IMR-90 (cell line): ENCODE measurements around the gene FRMD1. TPM values are rescaled to one million over a fixed set of nuclear protein-coding genes. Genes with fewer than 3 reads are reported as not detected.

Experiments used
- ATAC-seq: fragments of 200-7000 bp; cut with Tn5 transposase; 2 replicates; pipeline ENCODE4 v1.9.1; 2020; ENCODE audit warnings: low read depth, mild to moderate bottlenecking, moderate library complexity
- BruUV-seq: library from RNA; stranded (reverse); fragments of 400-500 nt; replicated peaks from 2 replicates; lab custom pipeline; 2021; lab: Mats Ljungman, UMichigan
- CTCF ChIA-PET: fragments of 300-600 bp; formaldehyde crosslinking; extraction: SDS; loops from one replicate; lab custom pipeline; 2021; ENCODE audit warnings: antibody characterized with exemption; lab: Yijun Ruan, JAX
- POLR2A ChIA-PET: fragments of 300-600 bp; sonication (Branson Sonifier 250); formaldehyde crosslinking; loops from one replicate; lab custom pipeline; 2022; ENCODE audit warnings: antibody characterized with exemption; ENCODE audit not compliant: unreplicated experiment; lab: Charles Lee
- DNase-seq: peaks from one replicate; pipeline ENCODE4 v3.0.0; 2013
- H2AFZ ChIP-seq: replicated peaks from 2 replicates; pipeline ENCODE3; 2013; ENCODE audit warnings: low read length, mild to moderate bottlenecking; ENCODE audit not compliant: poor library complexity
- H2AK5ac ChIP-seq: 2 replicates; pipeline ENCODE4 v1.6.1; 2013; ENCODE audit warnings: low read depth, low read length, inconsistent platforms
- H2AK9ac ChIP-seq: replicated peaks from 2 replicates; pipeline ENCODE3; 2013; ENCODE audit warnings: mild to moderate bottlenecking, low read depth, low read length, moderate library complexity; ENCODE audit not compliant: poor library complexity
- H2BK120ac ChIP-seq: 2 replicates; pipeline ENCODE4 v1.6.1; 2013; ENCODE audit warnings: low read depth, low read length, inconsistent platforms
- H2BK15ac ChIP-seq: 3 replicates; pipeline ENCODE4 v1.6.1; 2013; ENCODE audit warnings: low read depth, low read length, inconsistent platforms
- H2BK20ac ChIP-seq: 2 replicates; pipeline ENCODE4 v1.6.1; 2013; ENCODE audit warnings: low read depth, mild to moderate bottlenecking, inconsistent platforms, low read length, moderate library complexity
- H2BK5ac ChIP-seq: 2 replicates; pipeline ENCODE4 v1.6.1; 2013; ENCODE audit warnings: mild to moderate bottlenecking, low read depth, low read length, inconsistent platforms; ENCODE audit not compliant: poor library complexity, severe bottlenecking
- H3K14ac ChIP-seq: replicated peaks from 2 replicates; pipeline ENCODE4 v1.6.1; 2013; ENCODE audit warnings: low read depth, low read length, inconsistent platforms
- H3K18ac ChIP-seq: 2 replicates; pipeline ENCODE4 v1.6.1; 2013; ENCODE audit warnings: low read depth, low read length, control low read depth
- H3K23ac ChIP-seq: 2 replicates; pipeline ENCODE4 v1.6.1; 2013; ENCODE audit warnings: low read depth, low read length, inconsistent platforms
- H3K27ac ChIP-seq: 2 replicates; pipeline ENCODE4 v1.5.1; 2013; ENCODE audit warnings: mild to moderate bottlenecking, control low read depth, low read length; ENCODE audit not compliant: insufficient read depth
- H3K27me3 ChIP-seq: 2 replicates; pipeline ENCODE4 v1.6.1; 2013; ENCODE audit warnings: low read length; ENCODE audit not compliant: control insufficient read depth, insufficient read depth
- H3K36me3 ChIP-seq: 2 replicates; pipeline ENCODE4 v1.6.1; 2013; ENCODE audit warnings: low read length, mixed read lengths; ENCODE audit not compliant: control insufficient read depth, insufficient read depth
- H3K4ac ChIP-seq: 2 replicates; pipeline ENCODE4 v1.6.1; 2013; ENCODE audit warnings: low read depth, low read length, inconsistent platforms
- H3K4me1 ChIP-seq: 2 replicates; pipeline ENCODE4 v1.6.1; 2013; ENCODE audit warnings: low read length, mixed read lengths; ENCODE audit not compliant: control insufficient read depth, insufficient read depth
- H3K4me2 ChIP-seq: 2 replicates; pipeline ENCODE4 v1.6.1; 2013; ENCODE audit warnings: low read depth, mild to moderate bottlenecking, control low read depth, low read length, moderate library complexity
- H3K4me3 ChIP-seq: 2 replicates; pipeline ENCODE4 v1.5.1; 2013; ENCODE audit warnings: low read depth, mild to moderate bottlenecking, control low read depth, low read length, moderate library complexity; ENCODE audit not compliant: insufficient read depth
- H3K56ac ChIP-seq: 2 replicates; pipeline ENCODE4 v1.6.1; 2013; ENCODE audit warnings: low read length, inconsistent platforms; ENCODE audit not compliant: insufficient read depth; ENCODE audit errors: extremely low read depth
- H3K79me1 ChIP-seq, 2 experiments: 2 replicates each; pipeline ENCODE4 v1.6.1; 2013; ENCODE audit warnings: low read length in 2 of 2, inconsistent platforms in 1 of 2, low read depth in 1 of 2
- H3K9ac ChIP-seq: 2 replicates; pipeline ENCODE4 v1.6.1; 2013; ENCODE audit warnings: low read depth, low read length, control low read depth
- H3K9me1 ChIP-seq: 2 replicates; pipeline ENCODE4 v1.6.1; 2013; ENCODE audit warnings: low read length, inconsistent platforms; ENCODE audit not compliant: insufficient read depth
- H3K9me3 ChIP-seq: 2 replicates; pipeline ENCODE4 v1.6.1; 2013; ENCODE audit warnings: low read length; ENCODE audit not compliant: control insufficient read depth, insufficient read depth
- H4K20me1 ChIP-seq: 2 replicates; pipeline ENCODE4 v1.6.1; 2013; ENCODE audit warnings: low read length, inconsistent platforms; ENCODE audit not compliant: insufficient read depth
- H4K5ac ChIP-seq: 2 replicates; pipeline ENCODE4 v1.6.1; 2013; ENCODE audit warnings: mild to moderate bottlenecking, low read depth, low read length, control low read depth
- H4K8ac ChIP-seq, 2 experiments: 2 replicates each; pipeline ENCODE4 v1.6.1; 2013; ENCODE audit warnings: low read depth in 2 of 2, low read length in 2 of 2, control low read depth in 1 of 2, inconsistent platforms in 1 of 2
- H4K91ac ChIP-seq: 2 replicates; pipeline ENCODE4 v1.6.1; 2013; ENCODE audit warnings: low read depth, low read length, inconsistent platforms; ENCODE audit not compliant: insufficient read depth
- CEBPB ChIP-seq: IDR thresholded peaks from 2 replicates; pipeline ENCODE4 v1.6.1; 2012; ENCODE audit warnings: low read depth, low read length, improper control_type of control experiment
- MAFK ChIP-seq: IDR thresholded peaks from 2 replicates; pipeline ENCODE4 v1.6.1; 2012; ENCODE audit warnings: low read depth, low read length, improper control_type of control experiment
- MAZ ChIP-seq: IDR thresholded peaks from 2 replicates; pipeline ENCODE4 v1.6.1; 2012; ENCODE audit warnings: low read depth, mild to moderate bottlenecking, low read length, improper control_type of control experiment, moderate library complexity, borderline replicate concordance
- NFE2L2 ChIP-seq: fragments of 150-350 bp; IDR thresholded peaks from 2 replicates; pipeline ENCODE4 v1.6.1; 2016; ENCODE audit warnings: low read depth, mild to moderate bottlenecking, low read length
- RAD21 ChIP-seq: IDR thresholded peaks from 2 replicates; pipeline ENCODE4 v1.6.1; 2012; ENCODE audit warnings: low read length, improper control_type of control experiment
- RFX5 ChIP-seq: IDR thresholded peaks from 2 replicates; pipeline ENCODE4 v1.8.0; 2012; ENCODE audit warnings: low read depth, mild to moderate bottlenecking, low read length, moderate library complexity
- SMC3 ChIP-seq: fragments of 150-350 bp; IDR thresholded peaks from 2 replicates; pipeline ENCODE4 v1.6.1; 2016; ENCODE audit warnings: low read depth, mild to moderate bottlenecking, antibody characterized with exemption, low read length, moderate library complexity
- WGBS, 2 experiments: methylation state at CpG; one replicate each; pipeline versions ENCODE4 v1.1.5 to v1.1.7; 2013; ENCODE audit warnings: missing lambda C conversion rate in 2 of 2; ENCODE audit not compliant: insufficient read length in 1 of 2; ENCODE audit errors: extremely low coverage in 2 of 2; 5-methylcytosine and 5-hydroxymethylcytosine counted together
- dilution Hi-C: fragments of 300-500 bp; cut with HindIII; formaldehyde crosslinking; loops from one replicate; pipeline ENCODE4 v1.14.3; 2018; ENCODE audit warnings: low sequenced_read_pairs; ENCODE audit not compliant: unreplicated experiment
- in situ Hi-C: fragments of 300-500 bp; cut with MboI; formaldehyde crosslinking; loops from 3 replicates; pipeline ENCODE4 v1.14.3; 2019; ENCODE audit warnings: low sequenced_read_pairs, inconsistent platforms, mixed read lengths
- intact Hi-C: fragments of 100-400 bp; cut with micrococcal nuclease; formaldehyde crosslinking; loops from 2 replicates; pipeline ENCODE4 v1.10.0; 2022
- polyA plus RNA-seq, 3 experiments: library from polyadenylated mRNA; depleted of rRNA; stranded (reverse); fragments of >200 nt; gene quantifications; 2 replicates each; pipeline ENCODE4 v1.2.3, GENCODE V29; 2012; ENCODE audit warnings: low replicate concordance in 1 of 3
- total RNA-seq: library from RNA; depleted of rRNA; stranded (reverse); fragments of >200 nt; gene quantifications from 2 replicates; pipeline ENCODE4 v1.2.3, GENCODE V29; 2012

The FRMD1 gene
- total and polyA plus RNA-seq, 2 of the 4 experiments (the other 2 are of a cell fraction) = not detected

GRCh38 chr6:168097621-168098430, 18.8 kb upstream of the FRMD1 start:
- Histone ChIP-seq H3K4ac (no peak overlapping the region), H4K91ac (no peak overlapping the region), H4K5ac (no peak overlapping the region), H4K8ac (no peak overlapping the region), H3K79me1 (no peaks in the 10 kb centered on the region), H2AK9ac (no peak overlapping the region), H2BK15ac (no peak overlapping the region), H2BK5ac (no peak overlapping the region), H2BK120ac (no peak overlapping the region), H2AFZ (no peak overlapping the region), H3K18ac (no peak overlapping the region), H2AK5ac (no peak overlapping the region), H3K4me2 (no peak overlapping the region), H3K23ac (no peak overlapping the region), H3K27me3 (peaks cover 33% of the 10 kb centered on the region), H3K4me3 (no peak overlapping the region), H3K27ac (no peak overlapping the region), H3K9me3 (no peaks in the 10 kb centered on the region), H3K4me1 (no peaks in the 10 kb centered on the region), H3K56ac (no peak overlapping the region), H3K9me1 (no peaks in the 10 kb centered on the region), H4K20me1 (no peaks in the 10 kb centered on the region), H2BK20ac (no peak overlapping the region), H3K36me3 (no peaks in the 10 kb centered on the region), H3K14ac (no peak overlapping the region), H3K9ac (no peak overlapping the region)
- dilution Hi-C loops = no loop called here
- intact Hi-C loops = no loop called here
- DNase-seq (no peak), ATAC-seq (no peak)
- CTCF ChIA-PET = no interaction called here
- WGBS, 2 experiments = 91% methylated on average over 8 of the region's 22 CpGs; no CpG with 5 or more reads in 1 of the 2 experiments
- no peak for TF ChIP-seq NFE2L2
- TF ChIP-seq MAZ = no peak
- TF ChIP-seq MAFK = no peak
- TF ChIP-seq RFX5 = no peak
- no peak for TF ChIP-seq RAD21
- no peak for TF ChIP-seq CEBPB
- TF ChIP-seq SMC3 = no peak
- POLR2A ChIA-PET = no interaction called here
- no TSS peak for BruUV-seq
- in situ Hi-C loops = no loop called here
